H9 (cell line): ENCODE measurements around the gene CYP2J2. TPM values are rescaled to one million over a fixed set of nuclear protein-coding genes. Genes with fewer than 3 reads are reported as not detected.

Source experiments
- DNase-seq: peaks from one replicate; pipeline ENCODE4 v3.0.0-alpha.2; 2017
- H2AFZ ChIP-seq: one replicate; pipeline ENCODE4 v1.6.1; 2013; ENCODE audit warnings: mild to moderate bottlenecking, low read length, control low read depth, moderate library complexity
- H2AK5ac ChIP-seq: 2 replicates; pipeline ENCODE4 v1.6.1; 2013; ENCODE audit warnings: low read length, control low read depth, mixed read lengths; ENCODE audit not compliant: insufficient read length
- H2BK120ac ChIP-seq: one replicate; pipeline ENCODE4 v1.6.1; 2013; ENCODE audit warnings: low read depth, mild to moderate bottlenecking, low read length, control low read depth, inconsistent platforms; ENCODE audit not compliant: poor library complexity, severe bottlenecking
- H2BK12ac ChIP-seq: 2 replicates; pipeline ENCODE4 v1.6.1; 2013; ENCODE audit warnings: low read length, control low read depth, mixed read lengths, low read depth; ENCODE audit not compliant: insufficient read length
- H2BK15ac ChIP-seq: 2 replicates; pipeline ENCODE4 v1.6.1; 2013; ENCODE audit warnings: low read depth, low read length, control low read depth
- H2BK20ac ChIP-seq: one replicate; pipeline ENCODE4 v1.6.1; 2013; ENCODE audit warnings: low read depth, mild to moderate bottlenecking, low read length, control low read depth, inconsistent platforms; ENCODE audit not compliant: poor library complexity, severe bottlenecking
- H2BK5ac ChIP-seq: 2 replicates; pipeline ENCODE4 v1.6.1; 2013; ENCODE audit warnings: low read length, control low read depth, mixed read lengths; ENCODE audit not compliant: insufficient read length
- H3K14ac ChIP-seq: 2 replicates; pipeline ENCODE4 v1.6.1; 2013; ENCODE audit warnings: low read length, control low read depth; ENCODE audit not compliant: insufficient read depth
- H3K18ac ChIP-seq: 2 replicates; pipeline ENCODE4 v1.6.1; 2013; ENCODE audit warnings: low read depth, mild to moderate bottlenecking, mixed read lengths, low read length, control low read depth; ENCODE audit not compliant: insufficient read length
- H3K23ac ChIP-seq: 2 replicates; pipeline ENCODE4 v1.6.1; 2013; ENCODE audit warnings: low read length, control low read depth, mixed read lengths, low read depth; ENCODE audit not compliant: insufficient read length
- H3K23me2 ChIP-seq: 2 replicates; pipeline ENCODE4 v1.6.1; 2013; ENCODE audit warnings: low read depth, mild to moderate bottlenecking, mixed read lengths, low read length, control low read depth; ENCODE audit not compliant: insufficient read length, poor library complexity, severe bottlenecking
- H3K27ac ChIP-seq: 2 replicates; pipeline ENCODE4 v1.5.1; 2013; ENCODE audit warnings: low read length, control low read depth, mixed read lengths, low read depth; ENCODE audit not compliant: insufficient read length
- H3K27me3 ChIP-seq: 2 replicates; pipeline ENCODE4 v1.6.1; 2013; ENCODE audit warnings: low read length, control low read depth, inconsistent platforms; ENCODE audit not compliant: insufficient read depth
- H3K4ac ChIP-seq: 2 replicates; pipeline ENCODE4 v1.6.1; 2013; ENCODE audit warnings: low read depth, mild to moderate bottlenecking, control low read depth, inconsistent platforms, low read length, moderate library complexity
- H3K4me1 ChIP-seq: 2 replicates; pipeline ENCODE4 v1.6.1; 2013; ENCODE audit warnings: low read length, control low read depth, inconsistent platforms; ENCODE audit not compliant: insufficient read depth
- H3K4me2 ChIP-seq: 2 replicates; pipeline ENCODE4 v1.6.1; 2013; ENCODE audit warnings: low read length, control low read depth, mixed read lengths; ENCODE audit not compliant: insufficient read length, insufficient read depth
- H3K56ac ChIP-seq: 2 replicates; pipeline ENCODE4 v1.6.1; 2013; ENCODE audit warnings: low read depth, mild to moderate bottlenecking, mixed read lengths, low read length, control low read depth; ENCODE audit not compliant: insufficient read length
- H3K79me1 ChIP-seq: 2 replicates; pipeline ENCODE4 v1.6.1; 2013; ENCODE audit warnings: low read depth, mild to moderate bottlenecking, moderate library complexity, low read length, control low read depth, inconsistent platforms; ENCODE audit not compliant: insufficient read depth, poor library complexity, severe bottlenecking
- H3K79me2 ChIP-seq: 2 replicates; pipeline ENCODE4 v1.6.1; 2013; ENCODE audit warnings: low read length, control low read depth, inconsistent platforms; ENCODE audit not compliant: insufficient read depth
- H3K9ac ChIP-seq: 2 replicates; pipeline ENCODE4 v1.6.1; 2013; ENCODE audit warnings: low read length, control low read depth, mixed read lengths; ENCODE audit not compliant: insufficient read length; ENCODE audit errors: extremely low read depth
- H3K9me3 ChIP-seq: one replicate; pipeline ENCODE4 v1.6.1; 2013; ENCODE audit warnings: low read depth, low read length, inconsistent platforms; ENCODE audit not compliant: control insufficient read depth
- H3T11ph ChIP-seq: one replicate; pipeline ENCODE4 v1.6.1; 2013; ENCODE audit warnings: mild to moderate bottlenecking, low read length, control low read depth, inconsistent platforms
- H4K20me1 ChIP-seq: one replicate; pipeline ENCODE4 v1.6.1; 2013; ENCODE audit not compliant: control insufficient read depth, insufficient read length, insufficient read depth
- H4K5ac ChIP-seq: 2 replicates; pipeline ENCODE4 v1.6.1; 2013; ENCODE audit warnings: low read depth, mild to moderate bottlenecking, mixed read lengths, low read length, control low read depth; ENCODE audit not compliant: insufficient read length
- H4K8ac ChIP-seq: replicated peaks from 2 replicates; pipeline ENCODE4 v1.6.1; 2013; ENCODE audit warnings: low read length, control low read depth, mixed read lengths, low read depth; ENCODE audit not compliant: insufficient read length
- H4K91ac ChIP-seq: 2 replicates; pipeline ENCODE4 v1.6.1; 2013; ENCODE audit warnings: low read depth, mild to moderate bottlenecking, moderate library complexity, mixed read lengths, low read length, control low read depth; ENCODE audit not compliant: insufficient read length
- H3K27ac Mint-ChIP-seq, 3 experiments: 2 replicates in 2 of 3; 3 replicates in 1 of 3; pipeline ENCODE4 v1.8.0; 2020 to 2021; ENCODE audit warnings: mixed read lengths in 3 of 3, mild to moderate bottlenecking in 1 of 3, moderate library complexity in 1 of 3
- H3K27me3 Mint-ChIP-seq: 2 replicates; pipeline ENCODE4 v1.8.0; 2021; ENCODE audit warnings: low read depth, mild to moderate bottlenecking, moderate library complexity, mixed read lengths
- H3K36me3 Mint-ChIP-seq, 3 experiments: 2 replicates in 2 of 3; 3 replicates in 1 of 3; pipeline ENCODE4 v1.8.0; 2020 to 2021; ENCODE audit warnings: low read depth in 3 of 3, mixed read lengths in 3 of 3; ENCODE audit not compliant: insufficient read depth in 1 of 3
- H3K4me1 Mint-ChIP-seq, 2 experiments: 2 replicates each; pipeline ENCODE4 v1.8.0; 2020; ENCODE audit warnings: mixed read lengths in 2 of 2
- H3K4me3 Mint-ChIP-seq, 2 experiments: 2 replicates in 1 of 2; 3 replicates in 1 of 2; pipeline ENCODE4 v1.8.0; 2020 to 2021; ENCODE audit warnings: mild to moderate bottlenecking in 2 of 2, mixed read lengths in 2 of 2, moderate library complexity in 1 of 2
- H3K9me3 Mint-ChIP-seq, 2 experiments: 2 replicates in 1 of 2; 3 replicates in 1 of 2; pipeline ENCODE4 v1.8.0; 2020; ENCODE audit warnings: mild to moderate bottlenecking in 2 of 2, mixed read lengths in 2 of 2, moderate library complexity in 1 of 2
- WGBS: extraction: QIAGEN DNeasy Blood & Tissue Kit; methylation state at CpG from one replicate; pipeline ENCODE4 v1.1.7; 2013; ENCODE audit warnings: missing lambda C conversion rate, low lambda C conversion rate, mixed read lengths; ENCODE audit not compliant: insufficient read length; ENCODE audit errors: extremely low coverage; 5-methylcytosine and 5-hydroxymethylcytosine counted together
- total RNA-seq: library from RNA; stranded (reverse); gene quantifications from 2 replicates; pipeline ENCODE4 v1.2.1, GENCODE V29; 2021
- TF ChIP-seq, protein P1 (sequence below): fragments of 200-600 bp; sonication (generic); conservative IDR thresholded peaks from 3 replicates; pipeline ENCODE4 v1.8.0; 2021; ENCODE audit warnings: antibody characterized with exemption, mild to moderate bottlenecking

The CYP2J2 gene
- total RNA-seq, 1 experiment from 2014 or later, result 0.57 TPM

DNA sequence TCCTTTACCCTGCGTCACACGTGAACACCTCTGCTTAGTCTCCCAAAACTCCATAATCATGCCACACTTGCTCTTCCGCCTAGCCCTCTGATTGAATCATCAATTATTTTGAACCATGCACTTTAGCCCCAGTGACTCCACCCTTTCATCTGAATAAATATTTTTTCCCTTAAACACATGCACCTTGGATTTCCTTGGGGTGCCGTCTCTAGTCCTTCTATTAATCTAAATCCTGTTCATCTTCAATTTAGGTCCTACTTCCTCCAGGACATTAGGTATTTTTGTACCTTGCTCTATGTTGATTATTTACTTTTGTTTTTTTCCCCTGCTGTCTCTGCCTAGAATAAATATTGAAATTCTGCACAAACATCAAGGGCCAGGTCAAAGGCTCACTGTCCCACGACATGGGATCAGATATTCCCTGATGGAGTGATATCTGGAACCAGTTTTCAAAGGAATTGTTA, 9.8 kb upstream of the CYP2J2 start:
- H3K18ac ChIP-seq, result no peak overlapping the region
- no peak overlapping the region for H2AK5ac ChIP-seq
- H3K27ac ChIP-seq, result no peak overlapping the region
- no peak overlapping the region for H2BK15ac ChIP-seq
- no peak overlapping the region for H2AFZ ChIP-seq
- Mint-ChIP-seq H3K4me3 (no peak overlapping the region), H3K27me3 (peaks cover 4% of the 10 kb centered on the region), H3K36me3 (no peaks in the 10 kb centered on the region), H3K9me3 (no peaks in the 10 kb centered on the region; a peak in 1 of 5 replicates), H3K4me1 (peaks cover 0 to 2% of the 10 kb centered on the region in 2 experiments; a peak in 1 of 4 replicates), H3K27ac (no peak overlapping the region; a peak in 1 of 7 replicates)
- H3K9me3 ChIP-seq, result no peaks in the 10 kb centered on the region
- H3K14ac ChIP-seq, result no peak overlapping the region
- H4K20me1 ChIP-seq, result no peaks in the 10 kb centered on the region
- no peak overlapping the region for H2BK20ac ChIP-seq
- H3K56ac ChIP-seq, result no peak overlapping the region
- no peak overlapping the region for H4K8ac ChIP-seq
- no peak for DNase-seq
- H3K9ac ChIP-seq, result no peak overlapping the region
- H3K79me1 ChIP-seq, result no peaks in the 10 kb centered on the region
- H2BK5ac ChIP-seq, result no peak overlapping the region
- H3K23ac ChIP-seq, result no peak overlapping the region
- no peak overlapping the region for H4K5ac ChIP-seq
- H2BK120ac ChIP-seq, result no peak overlapping the region
- no peaks in the 10 kb centered on the region for H3K23me2 ChIP-seq
- WGBS, result no CpG with 5 or more reads among the region's 5 CpGs
- H3K27me3 ChIP-seq, result no peaks in the 10 kb centered on the region
- no peaks in the 10 kb centered on the region for H3K4me1 ChIP-seq
- H2BK12ac ChIP-seq, result no peak overlapping the region
- TF ChIP-seq, protein P1, sequence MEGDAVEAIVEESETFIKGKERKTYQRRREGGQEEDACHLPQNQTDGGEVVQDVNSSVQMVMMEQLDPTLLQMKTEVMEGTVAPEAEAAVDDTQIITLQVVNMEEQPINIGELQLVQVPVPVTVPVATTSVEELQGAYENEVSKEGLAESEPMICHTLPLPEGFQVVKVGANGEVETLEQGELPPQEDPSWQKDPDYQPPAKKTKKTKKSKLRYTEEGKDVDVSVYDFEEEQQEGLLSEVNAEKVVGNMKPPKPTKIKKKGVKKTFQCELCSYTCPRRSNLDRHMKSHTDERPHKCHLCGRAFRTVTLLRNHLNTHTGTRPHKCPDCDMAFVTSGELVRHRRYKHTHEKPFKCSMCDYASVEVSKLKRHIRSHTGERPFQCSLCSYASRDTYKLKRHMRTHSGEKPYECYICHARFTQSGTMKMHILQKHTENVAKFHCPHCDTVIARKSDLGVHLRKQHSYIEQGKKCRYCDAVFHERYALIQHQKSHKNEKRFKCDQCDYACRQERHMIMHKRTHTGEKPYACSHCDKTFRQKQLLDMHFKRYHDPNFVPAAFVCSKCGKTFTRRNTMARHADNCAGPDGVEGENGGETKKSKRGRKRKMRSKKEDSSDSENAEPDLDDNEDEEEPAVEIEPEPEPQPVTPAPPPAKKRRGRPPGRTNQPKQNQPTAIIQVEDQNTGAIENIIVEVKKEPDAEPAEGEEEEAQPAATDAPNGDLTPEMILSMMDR, result no peak
- H3T11ph ChIP-seq, result no peak overlapping the region
- no peak overlapping the region for H3K4ac ChIP-seq
- no peak overlapping the region for H4K91ac ChIP-seq
- no peaks in the 10 kb centered on the region for H3K79me2 ChIP-seq
- no peak overlapping the region for H3K4me2 ChIP-seq
